ENCODE results near the gene MAPK1.
A peak's percentile ranks its signal among the peaks of the same experiment; 100 is the strongest.
"Not testable (repeated sequence)": the region's sequence is repeated elsewhere in the genome, so short reads cannot be mapped to it uniquely, and the experiment has no call there.

Gene MAPK1

GRCh38 chr22:21896951-21897513 lies 29.6 kb upstream of the MAPK1 start:
- H3K4me3 ChIP-seq (ENCODE audit: low read depth, low read length) = no peak overlapping the region
- ChIA-PET CTCF (interaction anchor here (0.9 to 1.8 kb wide), 3 partner anchors 41 to 608 kb away, joined by 3 to 11 read pairs (median 4); partner anchors contain the start of gene PPM1F), POLR2A (no interaction called here)
- H3K27ac ChIP-seq (ENCODE audit: extremely low read depth, low read depth, low read length) = no peak overlapping the region
- no peaks in the 10 kb centered on the region for H3K36me3 ChIP-seq (ENCODE audit: control insufficient read depth in 2 of 2, insufficient read depth in 1 of 2, low read length in 2 of 2)
- no peaks in the 10 kb centered on the region for H3K4me1 ChIP-seq (ENCODE audit: control insufficient read depth, insufficient read depth, low read length)
- peak; percentile 75 for TF ChIP-seq ZNF121 (tag by site-specific recombination; IDR thresholded peaks at IDR 0.05)
- TF ChIP-seq ZNF585B (tag by site-specific recombination; IDR thresholded peaks at IDR 0.05) = no peak
- H3K9me3 ChIP-seq (ENCODE audit: control insufficient read depth, insufficient read depth, low read depth, low read length) = no peaks in the 10 kb centered on the region

- CTCF ChIA-PET = interaction anchor here (0.9 kb wide), 1 partner anchor 609 kb away, joined by 3 read pairs; no protein-coding TSS in a partner anchor
- H3K4me3 ChIP-seq (ENCODE audit: low read depth, low read length); H3K9me3 ChIP-seq (ENCODE audit: control insufficient read depth, insufficient read depth, low read depth, low read length); H3K4me1 ChIP-seq (ENCODE audit: control insufficient read depth, insufficient read depth, low read length); H3K36me3 ChIP-seq (ENCODE audit: control insufficient read depth in 2 of 2, insufficient read depth in 1 of 2, low read length in 2 of 2); POLR2A ChIA-PET; H3K27ac ChIP-seq (ENCODE audit: extremely low read depth, low read depth, low read length): not testable (repeated sequence)
Measured at GRCh38 chr22:21896275-21896674, 28.8 kb upstream of the MAPK1 start.

GRCh38 chr22:21894799-21895198 lies 27.4 kb upstream of the MAPK1 start:
- Histone ChIP-seq H3K36me3 (ENCODE audit: control insufficient read depth in 2 of 2, insufficient read depth in 1 of 2, low read length in 2 of 2) (no peaks in the 10 kb centered on the region), H3K9me3 (ENCODE audit: control insufficient read depth, insufficient read depth, low read depth, low read length) (no peaks in the 10 kb centered on the region), H3K27ac (ENCODE audit: extremely low read depth, low read depth, low read length) (no peak overlapping the region), H3K4me3 (ENCODE audit: low read depth, low read length) (no peak overlapping the region), H3K4me1 (ENCODE audit: control insufficient read depth, insufficient read depth, low read length) (no peaks in the 10 kb centered on the region)
- ChIA-PET POLR2A (no interaction called here), CTCF (no interaction called here)
- TF ChIP-seq KLF9 (tag by site-specific recombination; IDR thresholded peaks at IDR 0.05; ENCODE audit: low read depth) (no peak), ZNF350 (tag by site-specific recombination; IDR thresholded peaks at IDR 0.05) (no peak), ZNF48 (tag by site-specific recombination; IDR thresholded peaks at IDR 0.05) (no peak), ZNF114 (tag by site-specific recombination; IDR thresholded peaks at IDR 0.05) (no peak), ZSCAN16 (tag by site-specific recombination; IDR thresholded peaks at IDR 0.05) (no peak)

- POLR2A ChIA-PET = no interaction called here
- Histone ChIP-seq H3K9me3 (ENCODE audit: control insufficient read depth, insufficient read depth, low read depth, low read length) (no peaks in the 10 kb centered on the region), H3K4me1 (ENCODE audit: control insufficient read depth, insufficient read depth, low read length) (no peaks in the 10 kb centered on the region), H3K27ac (ENCODE audit: extremely low read depth, low read depth, low read length) (no peak overlapping the region), H3K36me3 (ENCODE audit: control insufficient read depth in 2 of 2, insufficient read depth in 1 of 2, low read length in 2 of 2) (no peaks in the 10 kb centered on the region), H3K4me3 (ENCODE audit: low read depth, low read length) (no peak overlapping the region)
- CTCF ChIA-PET = interaction anchor here (0.6 to 1.9 kb wide), 2 partner anchors 29 to 48 kb away, joined by 3 to 7 read pairs; no protein-coding TSS in a partner anchor
- TF ChIP-seq FEZF1 (tag by site-specific recombination; IDR thresholded peaks at IDR 0.05) (no peak), ZNF292 (tag by site-specific recombination; IDR thresholded peaks at IDR 0.05; ENCODE audit: borderline replicate concordance, low read depth) (no peak), ZNF530 (tag by site-specific recombination; IDR thresholded peaks at IDR 0.05; ENCODE audit: low read depth) (no peak), MEIS1 (CRISPR knock-in tag; IDR thresholded peaks at IDR 0.05; ENCODE audit: borderline replicate concordance) (no peak), ZNF626 (tag by site-specific recombination; IDR thresholded peaks at IDR 0.05) (no peak), PRDM2 (tag by site-specific recombination; IDR thresholded peaks at IDR 0.05; ENCODE audit: borderline replicate concordance) (no peak), ZNF202 (tag by site-specific recombination; IDR thresholded peaks at IDR 0.05; ENCODE audit: borderline replicate concordance) (no peak), PRDM1 (tag by site-specific recombination; IDR thresholded peaks at IDR 0.05) (no peak), ZNF302 (tag by site-specific recombination; IDR thresholded peaks at IDR 0.05; ENCODE audit: low read depth) (no peak)
Measured at GRCh38 chr22:21889251-21889990, 22.0 kb upstream of the MAPK1 start.

Data from HEK293 (cell line).